GM21390 (cell line): ENCODE data around the gene CDH1.

Experiments used
- ATAC-seq: cut with Tn5 transposase; IDR thresholded peaks from one replicate; pipeline ENCODE4 v1.9.1; 2021; ENCODE audit not compliant: unreplicated experiment

The CDH1 gene

DNA sequence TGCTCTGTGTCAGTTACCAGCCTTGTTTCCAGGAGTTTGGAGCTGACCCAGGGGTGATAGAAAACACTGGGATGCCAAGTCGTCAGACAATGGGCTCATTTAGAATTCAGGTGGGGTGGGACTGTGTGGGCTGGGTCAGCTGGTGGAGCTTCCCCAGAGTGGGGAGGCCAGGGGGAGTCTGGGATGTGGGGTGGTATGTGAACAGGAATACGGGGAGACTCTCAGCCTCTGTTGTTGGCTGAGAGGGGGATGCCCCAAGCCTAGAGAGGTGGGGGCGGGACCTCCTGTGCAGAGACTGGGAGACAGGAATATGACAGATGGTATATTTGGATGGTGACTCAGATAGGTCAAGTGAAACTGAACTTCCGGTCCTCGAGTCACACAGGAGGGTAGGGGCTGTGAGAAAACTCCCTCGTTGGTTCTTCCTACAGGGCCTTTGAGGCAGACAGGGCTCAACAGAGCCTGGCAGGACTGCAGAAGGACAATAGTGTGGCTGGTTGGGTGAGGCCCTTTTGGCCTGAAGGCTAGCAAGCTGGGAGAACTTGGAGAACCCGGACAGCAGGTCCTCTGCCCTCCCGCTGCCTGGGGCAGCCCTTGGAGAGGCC lies 23.7 kb downstream of the CDH1 start:
- peak; percentile 52 for ATAC-seq

DNA sequence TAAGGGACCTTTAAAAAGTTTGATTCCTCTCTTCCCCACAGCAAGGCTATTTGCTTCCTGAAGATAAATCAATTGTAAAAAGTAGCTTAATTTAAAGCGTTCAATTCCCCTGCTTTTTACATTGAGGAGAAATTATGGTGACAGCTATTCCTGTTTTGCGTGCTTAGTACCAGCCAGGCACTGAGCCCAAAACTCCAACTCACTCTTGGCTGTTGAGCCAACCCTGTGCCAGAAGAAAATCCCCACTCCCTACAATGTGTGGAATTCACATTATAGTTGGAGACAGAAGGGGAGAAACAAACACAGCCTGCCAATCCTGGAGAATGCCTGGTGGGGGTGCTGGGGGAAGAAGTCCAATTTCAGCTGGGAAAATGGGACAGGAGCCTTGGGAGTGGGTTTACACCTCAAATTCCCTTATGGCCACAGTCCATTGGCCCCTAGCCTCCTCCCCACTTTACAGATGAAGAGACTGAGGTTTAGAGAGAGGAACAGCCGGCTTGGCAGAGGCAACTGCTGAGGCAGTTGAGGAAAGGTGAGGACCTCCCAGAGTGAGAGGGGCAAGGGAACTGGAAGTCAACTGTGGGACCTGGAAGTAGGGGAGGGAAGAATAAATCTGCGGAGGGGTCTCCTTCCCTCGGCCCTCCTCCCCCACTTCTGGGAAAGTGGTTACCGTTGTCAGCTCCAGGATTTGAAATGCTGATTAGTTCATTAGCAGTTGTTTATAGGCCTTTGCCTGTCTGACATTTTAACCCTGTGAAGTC lies 26.1 kb downstream of the CDH1 start:
- ATAC-seq, result no peak

GRCh38 chr16:68764862-68765261 lies 27.8 kb downstream of the CDH1 start:
- ATAC-seq, result no peak

GRCh38 chr16:68767581-68767980 lies 30.5 kb downstream of the CDH1 start:
- no peak for ATAC-seq

DNA sequence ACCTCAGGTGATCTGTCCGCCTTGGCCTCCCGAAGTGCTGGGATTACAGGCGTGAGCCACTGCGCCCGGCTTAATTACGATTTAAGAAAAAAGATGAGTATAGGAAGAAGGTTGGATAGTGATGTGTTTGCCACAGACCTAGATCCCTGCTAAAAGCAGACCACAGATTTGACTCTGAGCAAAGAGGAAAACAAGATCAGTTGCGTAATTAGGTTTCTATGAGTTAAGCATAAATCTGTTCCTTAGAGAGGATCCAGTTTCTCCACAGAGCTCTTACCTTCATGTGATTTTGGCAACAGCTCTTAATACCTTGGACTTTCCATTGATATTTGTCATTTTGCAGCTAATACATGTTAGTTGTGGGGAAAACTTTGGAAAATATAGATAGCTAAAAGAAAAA lies 31.1 kb downstream of the CDH1 start:
- ATAC-seq, result no peak

GRCh38 chr16:68768771-68769170 lies 31.7 kb downstream of the CDH1 start:
- no peak for ATAC-seq

DNA sequence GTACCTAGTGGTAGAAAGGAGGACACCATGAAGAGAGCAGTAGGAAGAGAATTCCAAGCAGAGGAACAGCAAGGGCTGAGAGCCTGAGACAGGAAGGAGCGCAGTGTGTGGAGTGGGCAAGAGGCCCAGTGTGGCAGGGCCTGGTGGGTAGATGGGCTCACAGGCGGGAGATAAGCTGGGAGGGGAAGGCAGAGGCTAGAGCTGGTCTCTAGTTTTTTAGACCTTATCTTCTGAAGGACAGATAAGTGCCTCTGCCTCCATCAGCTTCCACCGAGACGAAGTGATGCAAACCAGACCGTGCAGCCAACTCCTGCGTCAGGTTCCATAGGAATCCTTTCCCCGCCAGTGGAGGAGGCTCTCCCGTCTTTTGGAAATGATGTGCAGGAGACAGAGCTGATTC lies 33.6 kb downstream of the CDH1 start:
- no peak for ATAC-seq

- ATAC-seq, result no peak
These were observed 35.1 kb downstream of the CDH1 start for GRCh38 chr16:68772030-68772681.

DNA sequence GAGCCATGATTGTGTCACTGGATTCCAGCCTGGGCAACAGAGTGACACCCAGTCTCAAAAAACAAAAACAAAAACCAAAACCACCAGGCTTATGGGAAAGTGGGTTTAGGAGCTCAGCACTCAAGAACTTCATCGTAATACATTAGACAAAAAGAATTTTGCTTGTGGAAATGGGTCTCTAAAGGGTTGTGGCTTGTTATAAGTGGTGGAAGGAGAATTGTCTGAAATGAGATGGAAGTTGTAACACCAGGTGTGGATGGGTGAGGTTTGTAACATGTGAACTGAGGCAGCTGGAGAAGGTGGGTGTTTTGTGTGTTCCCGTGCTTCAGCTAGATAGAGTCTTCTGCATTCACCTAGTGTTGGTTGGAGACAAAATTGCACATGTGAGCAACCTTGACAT lies 35.8 kb downstream of the CDH1 start:
- ATAC-seq, result no peak

- ATAC-seq, result no peak
These were observed 38.0 kb downstream of the CDH1 start for GRCh38 chr16:68774982-68775634.

- ATAC-seq, result peak; percentile 80
These were observed 39.9 kb downstream of the CDH1 start for GRCh38 chr16:68776821-68777485.

GRCh38 chr16:68778551-68779231 lies 41.6 kb downstream of the CDH1 start:
- ATAC-seq, result no peak

- no peak for ATAC-seq
These were observed 42.8 kb downstream of the CDH1 start for GRCh38 chr16:68779891-68780290.

GRCh38 chr16:68781784-68782183 lies 44.7 kb downstream of the CDH1 start:
- no peak for ATAC-seq

GRCh38 chr16:68782198-68783174 lies 45.4 kb downstream of the CDH1 start:
- ATAC-seq, result peak; percentile 59

GRCh38 chr16:68784226-68784625 lies 47.1 kb downstream of the CDH1 start:
- ATAC-seq, result no peak

DNA sequence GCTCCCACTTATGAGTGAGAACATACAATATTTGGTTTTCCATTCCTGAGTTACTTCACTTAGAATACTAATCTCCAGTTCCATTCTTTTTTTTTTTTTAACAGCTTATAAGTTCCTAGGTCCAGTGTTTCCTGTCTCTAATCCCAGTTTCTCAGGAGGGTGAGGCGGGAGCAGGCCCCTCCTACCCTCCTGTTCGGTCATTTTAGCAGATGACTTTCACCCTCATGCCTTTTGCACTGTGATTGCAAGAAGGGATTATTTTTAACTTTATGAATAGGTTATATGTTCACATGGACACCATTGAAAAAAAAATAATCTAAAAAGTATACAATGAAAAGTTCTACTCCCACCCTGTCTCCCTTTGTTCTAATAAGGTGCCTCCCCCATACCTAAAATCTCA lies 47.6 kb downstream of the CDH1 start:
- no peak for ATAC-seq

DNA sequence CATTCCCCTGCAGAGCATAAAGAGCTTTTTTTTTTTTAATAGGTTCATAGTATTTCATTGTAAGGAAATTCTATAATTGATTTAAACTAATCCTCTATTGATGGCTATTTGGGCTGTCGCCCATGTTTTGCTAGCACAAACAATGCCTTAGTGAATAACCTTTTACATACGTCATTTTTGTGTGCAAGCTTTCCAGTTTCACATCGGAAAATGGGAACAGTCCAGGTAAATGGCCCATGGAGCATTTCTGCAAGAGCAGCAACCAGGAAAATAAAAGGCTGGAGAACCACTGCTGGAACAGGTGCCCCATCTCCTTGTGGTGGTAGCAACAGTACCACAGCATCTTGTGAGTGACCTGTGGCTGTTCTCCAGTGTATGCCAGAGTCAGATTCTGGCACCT lies 48.6 kb downstream of the CDH1 start:
- no peak for ATAC-seq

- no peak for ATAC-seq
These were observed 49.8 kb downstream of the CDH1 start for GRCh38 chr16:68786685-68787418.
